Right lobe of liver (tissue), 4 donors: ENCODE measurements around the gene NFKBIL1.

Source experiments
- POLR2A ChIP-seq: fragments of 450-650 bp; IDR thresholded peaks from one replicate; pipeline ENCODE4 v1.6.1; 2017; ENCODE audit warnings: antibody characterized with exemption, mild to moderate bottlenecking
- TF ChIP-seq, protein P1 (sequence below), 4 donors: fragments of 200-600 bp in 3 of 4; fragments of 450-650 bp in 1 of 4; IDR thresholded peaks; one replicate each; pipeline versions ENCODE4 v1.5.1 to v1.8.0; 2016 to 2022; ENCODE audit warnings: antibody characterized with exemption in 4 of 4, mild to moderate bottlenecking in 2 of 4
- donor health status: DM: no; HTN: no; CAD: no.
- donor health status: DM: no; HTN: no; CAD: no.
- donor health status: DM: no; HTN: yes; CAD: no.

DNA sequence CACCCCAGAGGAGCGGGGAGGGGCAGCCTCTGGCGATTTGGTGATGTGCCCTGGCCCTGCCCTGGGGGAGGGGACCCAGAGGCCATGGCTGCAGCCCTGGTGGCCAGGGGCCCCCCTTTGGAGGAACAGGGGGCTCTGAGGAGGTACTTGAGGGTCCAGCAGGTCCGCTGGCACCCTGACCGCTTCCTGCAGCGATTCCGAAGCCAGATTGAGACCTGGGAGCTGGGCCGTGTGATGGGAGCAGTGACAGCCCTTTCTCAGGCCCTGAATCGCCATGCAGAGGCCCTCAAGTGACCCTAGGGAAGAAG is 10.9 kb downstream of the NFKBIL1 start:
- no peak for TF ChIP-seq POLR2A
- TF ChIP-seq, protein P1, sequence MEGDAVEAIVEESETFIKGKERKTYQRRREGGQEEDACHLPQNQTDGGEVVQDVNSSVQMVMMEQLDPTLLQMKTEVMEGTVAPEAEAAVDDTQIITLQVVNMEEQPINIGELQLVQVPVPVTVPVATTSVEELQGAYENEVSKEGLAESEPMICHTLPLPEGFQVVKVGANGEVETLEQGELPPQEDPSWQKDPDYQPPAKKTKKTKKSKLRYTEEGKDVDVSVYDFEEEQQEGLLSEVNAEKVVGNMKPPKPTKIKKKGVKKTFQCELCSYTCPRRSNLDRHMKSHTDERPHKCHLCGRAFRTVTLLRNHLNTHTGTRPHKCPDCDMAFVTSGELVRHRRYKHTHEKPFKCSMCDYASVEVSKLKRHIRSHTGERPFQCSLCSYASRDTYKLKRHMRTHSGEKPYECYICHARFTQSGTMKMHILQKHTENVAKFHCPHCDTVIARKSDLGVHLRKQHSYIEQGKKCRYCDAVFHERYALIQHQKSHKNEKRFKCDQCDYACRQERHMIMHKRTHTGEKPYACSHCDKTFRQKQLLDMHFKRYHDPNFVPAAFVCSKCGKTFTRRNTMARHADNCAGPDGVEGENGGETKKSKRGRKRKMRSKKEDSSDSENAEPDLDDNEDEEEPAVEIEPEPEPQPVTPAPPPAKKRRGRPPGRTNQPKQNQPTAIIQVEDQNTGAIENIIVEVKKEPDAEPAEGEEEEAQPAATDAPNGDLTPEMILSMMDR (IDR thresholded peaks at IDR 0.05), result no peak
